ENCODE data around the gene ST3GAL4.

DNA sequence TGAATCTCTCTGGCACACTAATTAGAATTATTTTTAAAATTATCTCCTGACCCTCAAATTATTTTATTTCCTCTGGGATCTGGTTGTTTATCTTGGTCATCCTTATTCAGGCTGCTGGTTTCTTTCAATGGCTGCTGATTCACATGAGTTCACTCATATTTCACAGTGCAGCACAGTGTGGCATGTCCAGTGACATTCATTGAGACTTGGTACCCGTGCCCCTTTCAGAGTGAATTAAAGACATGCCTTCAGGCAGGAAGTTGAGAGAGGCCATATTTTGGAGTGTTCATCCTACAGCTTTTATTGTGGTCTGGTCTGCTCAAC lies 38.1 kb upstream of the ST3GAL4 start:
- TF ChIP-seq POLR2A (conservative IDR thresholded peaks at IDR 0.05) (no peak), HDAC2 (IDR thresholded peaks at IDR 0.05) (no peak), TAF1 (IDR thresholded peaks at IDR 0.05; ENCODE audit: control insufficient read depth, extremely low read depth, insufficient read depth, low read length, severe bottlenecking) (no peak), ZSCAN32 (CRISPR knock-in tag; IDR thresholded peaks at IDR 0.05) (no peak), ZC3H8 (IDR thresholded peaks at IDR 0.05) (no peak), DPF2 (IDR thresholded peaks at IDR 0.05) (no peak), CBX3 (IDR thresholded peaks at IDR 0.05; ENCODE audit: borderline replicate concordance in 1 of 2, low read length in 2 of 2) (no peak), ETV6 (IDR thresholded peaks at IDR 0.05; ENCODE audit: borderline replicate concordance in 1 of 2, low read depth in 2 of 2, low read length in 1 of 2) (no peak), ETV6 (CRISPR knock-in tag; IDR thresholded peaks at IDR 0.05; ENCODE audit: borderline replicate concordance) (no peak)
- TF ChIP-seq, protein P1, sequence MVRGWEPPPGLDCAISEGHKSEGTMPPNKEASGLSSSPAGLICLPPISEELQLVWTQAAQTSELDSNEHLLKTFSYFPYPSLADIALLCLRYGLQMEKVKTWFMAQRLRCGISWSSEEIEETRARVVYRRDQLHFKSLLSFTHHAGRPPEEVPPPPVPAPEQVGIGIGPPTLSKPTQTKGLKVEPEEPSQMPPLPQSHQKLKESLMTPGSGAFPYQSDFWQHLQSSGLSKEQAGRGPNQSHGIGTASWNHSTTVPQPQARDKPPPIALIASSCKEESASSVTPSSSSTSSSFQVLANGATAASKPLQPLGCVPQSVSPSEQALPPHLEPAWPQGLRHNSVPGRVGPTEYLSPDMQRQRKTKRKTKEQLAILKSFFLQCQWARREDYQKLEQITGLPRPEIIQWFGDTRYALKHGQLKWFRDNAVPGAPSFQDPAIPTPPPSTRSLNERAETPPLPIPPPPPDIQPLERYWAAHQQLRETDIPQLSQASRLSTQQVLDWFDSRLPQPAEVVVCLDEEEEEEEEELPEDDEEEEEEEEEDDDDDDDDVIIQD (CRISPR knock-in tag; IDR thresholded peaks at IDR 0.05), result no peak
- TF ChIP-seq, protein P2, sequence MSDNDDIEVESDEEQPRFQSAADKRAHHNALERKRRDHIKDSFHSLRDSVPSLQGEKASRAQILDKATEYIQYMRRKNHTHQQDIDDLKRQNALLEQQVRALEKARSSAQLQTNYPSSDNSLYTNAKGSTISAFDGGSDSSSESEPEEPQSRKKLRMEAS (CRISPR knock-in tag; IDR thresholded peaks at IDR 0.05), result no peak
- TF ChIP-seq, protein P3, sequence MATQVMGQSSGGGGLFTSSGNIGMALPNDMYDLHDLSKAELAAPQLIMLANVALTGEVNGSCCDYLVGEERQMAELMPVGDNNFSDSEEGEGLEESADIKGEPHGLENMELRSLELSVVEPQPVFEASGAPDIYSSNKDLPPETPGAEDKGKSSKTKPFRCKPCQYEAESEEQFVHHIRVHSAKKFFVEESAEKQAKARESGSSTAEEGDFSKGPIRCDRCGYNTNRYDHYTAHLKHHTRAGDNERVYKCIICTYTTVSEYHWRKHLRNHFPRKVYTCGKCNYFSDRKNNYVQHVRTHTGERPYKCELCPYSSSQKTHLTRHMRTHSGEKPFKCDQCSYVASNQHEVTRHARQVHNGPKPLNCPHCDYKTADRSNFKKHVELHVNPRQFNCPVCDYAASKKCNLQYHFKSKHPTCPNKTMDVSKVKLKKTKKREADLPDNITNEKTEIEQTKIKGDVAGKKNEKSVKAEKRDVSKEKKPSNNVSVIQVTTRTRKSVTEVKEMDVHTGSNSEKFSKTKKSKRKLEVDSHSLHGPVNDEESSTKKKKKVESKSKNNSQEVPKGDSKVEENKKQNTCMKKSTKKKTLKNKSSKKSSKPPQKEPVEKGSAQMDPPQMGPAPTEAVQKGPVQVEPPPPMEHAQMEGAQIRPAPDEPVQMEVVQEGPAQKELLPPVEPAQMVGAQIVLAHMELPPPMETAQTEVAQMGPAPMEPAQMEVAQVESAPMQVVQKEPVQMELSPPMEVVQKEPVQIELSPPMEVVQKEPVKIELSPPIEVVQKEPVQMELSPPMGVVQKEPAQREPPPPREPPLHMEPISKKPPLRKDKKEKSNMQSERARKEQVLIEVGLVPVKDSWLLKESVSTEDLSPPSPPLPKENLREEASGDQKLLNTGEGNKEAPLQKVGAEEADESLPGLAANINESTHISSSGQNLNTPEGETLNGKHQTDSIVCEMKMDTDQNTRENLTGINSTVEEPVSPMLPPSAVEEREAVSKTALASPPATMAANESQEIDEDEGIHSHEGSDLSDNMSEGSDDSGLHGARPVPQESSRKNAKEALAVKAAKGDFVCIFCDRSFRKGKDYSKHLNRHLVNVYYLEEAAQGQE (IDR thresholded peaks at IDR 0.05; ENCODE audit: borderline replicate concordance), result no peak
- TF ChIP-seq, protein P3 (CRISPR knock-in tag; IDR thresholded peaks at IDR 0.05; ENCODE audit: low read depth), result no peak
- TF ChIP-seq, protein P4, sequence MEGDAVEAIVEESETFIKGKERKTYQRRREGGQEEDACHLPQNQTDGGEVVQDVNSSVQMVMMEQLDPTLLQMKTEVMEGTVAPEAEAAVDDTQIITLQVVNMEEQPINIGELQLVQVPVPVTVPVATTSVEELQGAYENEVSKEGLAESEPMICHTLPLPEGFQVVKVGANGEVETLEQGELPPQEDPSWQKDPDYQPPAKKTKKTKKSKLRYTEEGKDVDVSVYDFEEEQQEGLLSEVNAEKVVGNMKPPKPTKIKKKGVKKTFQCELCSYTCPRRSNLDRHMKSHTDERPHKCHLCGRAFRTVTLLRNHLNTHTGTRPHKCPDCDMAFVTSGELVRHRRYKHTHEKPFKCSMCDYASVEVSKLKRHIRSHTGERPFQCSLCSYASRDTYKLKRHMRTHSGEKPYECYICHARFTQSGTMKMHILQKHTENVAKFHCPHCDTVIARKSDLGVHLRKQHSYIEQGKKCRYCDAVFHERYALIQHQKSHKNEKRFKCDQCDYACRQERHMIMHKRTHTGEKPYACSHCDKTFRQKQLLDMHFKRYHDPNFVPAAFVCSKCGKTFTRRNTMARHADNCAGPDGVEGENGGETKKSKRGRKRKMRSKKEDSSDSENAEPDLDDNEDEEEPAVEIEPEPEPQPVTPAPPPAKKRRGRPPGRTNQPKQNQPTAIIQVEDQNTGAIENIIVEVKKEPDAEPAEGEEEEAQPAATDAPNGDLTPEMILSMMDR (IDR thresholded peaks at IDR 0.05 in 2 of 3, conservative IDR thresholded peaks at IDR 0.05 in 1 of 3; ENCODE audit: insufficient read depth in 2 of 3, low read depth in 1 of 3, low read length in 3 of 3), result no peak

Data from K562 (cell line).